GM18873 (cell line): ENCODE results near the gene RIMS4.

Experiments used
- ATAC-seq: cut with Tn5 transposase; IDR thresholded peaks from one replicate; pipeline ENCODE4 v1.9.1; 2021; ENCODE audit warnings: mild to moderate bottlenecking, moderate library complexity, moderate number of reproducible peaks; ENCODE audit not compliant: unreplicated experiment, low FRiP score

The RIMS4 gene

GRCh38 chr20:44723798-44724362 is 86.5 kb downstream of the RIMS4 start:
- ATAC-seq = no peak

- no peak for ATAC-seq
Observed at GRCh38 chr20:44723391-44723790, 87.0 kb downstream of the RIMS4 start.

DNA sequence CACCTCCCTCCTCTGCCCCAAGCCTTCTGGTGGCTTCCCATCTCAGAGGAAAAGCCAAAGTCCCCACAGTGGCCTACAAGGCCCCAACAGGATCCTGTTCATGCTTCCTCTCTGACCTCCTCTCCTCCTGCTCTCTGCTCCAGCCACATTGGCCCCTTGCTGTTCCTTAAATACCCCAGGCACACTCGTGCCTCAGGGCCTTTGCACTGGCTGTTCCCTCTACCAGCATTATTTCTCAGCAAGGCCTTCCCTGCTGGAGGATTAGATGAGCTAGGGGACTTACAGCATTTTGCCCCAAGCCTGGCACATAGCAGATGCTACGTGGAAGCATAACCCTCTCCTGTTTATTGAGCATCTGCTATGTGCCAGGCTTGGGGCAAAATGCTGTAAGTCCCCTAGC is 87.4 kb downstream of the RIMS4 start:
- no peak for ATAC-seq

- ATAC-seq = no peak
Observed at GRCh38 chr20:44721785-44722054, 88.6 kb downstream of the RIMS4 start.

DNA sequence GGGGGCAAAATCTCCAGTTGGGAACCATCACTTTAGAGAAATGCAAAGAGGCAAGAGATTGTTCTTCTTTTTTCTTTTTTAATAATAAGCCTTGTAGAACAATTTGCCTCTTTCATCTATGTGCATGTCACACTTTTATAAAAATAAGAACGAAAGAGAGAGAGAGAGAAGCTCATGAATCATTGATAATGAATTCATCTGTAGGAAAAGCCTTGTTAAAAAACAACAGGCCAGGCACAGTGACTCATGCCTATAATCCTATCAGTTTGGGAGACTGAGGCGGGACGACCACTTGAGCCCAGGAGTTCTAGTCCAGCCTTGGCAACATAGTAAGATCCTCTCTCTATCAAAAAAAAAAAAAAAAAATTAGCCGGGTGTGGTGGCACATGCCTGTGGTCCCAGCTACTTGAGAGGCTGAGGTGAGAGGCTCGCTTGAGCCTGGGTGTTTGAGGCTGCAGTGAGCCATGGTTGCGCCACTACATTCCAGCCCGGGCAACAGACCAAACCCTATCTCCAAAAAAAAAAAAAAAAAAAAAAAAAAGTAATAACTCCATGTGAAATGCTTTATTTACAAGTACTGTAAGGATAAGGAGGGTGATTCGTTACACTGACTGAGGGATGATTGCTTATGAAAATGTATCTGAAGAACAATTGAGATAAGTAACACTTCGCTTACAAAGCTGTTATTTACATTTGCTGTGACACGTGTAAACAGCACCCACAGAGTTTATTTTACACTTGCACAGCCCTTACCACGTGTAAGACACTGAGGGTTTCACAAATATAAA is 89.2 kb downstream of the RIMS4 start:
- ATAC-seq = no peak

DNA sequence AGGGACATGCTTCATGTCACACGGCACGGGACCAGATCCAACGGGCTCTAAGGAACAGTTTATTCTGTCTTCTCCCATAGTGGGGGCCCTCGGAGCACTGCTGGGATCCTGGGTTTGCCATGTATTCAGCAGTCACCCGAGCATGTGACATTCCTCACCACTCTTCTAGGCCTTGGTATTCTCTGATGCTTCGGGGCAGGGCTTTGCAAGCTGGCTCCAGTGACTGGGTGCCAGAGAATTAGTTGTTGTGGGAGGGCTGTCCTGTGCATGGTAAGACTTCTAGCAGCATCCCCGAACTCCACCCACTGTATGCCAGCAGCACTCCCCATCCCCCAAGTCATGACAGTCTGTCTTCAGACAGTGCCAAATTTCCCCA is 89.7 kb downstream of the RIMS4 start:
- ATAC-seq = no peak

DNA sequence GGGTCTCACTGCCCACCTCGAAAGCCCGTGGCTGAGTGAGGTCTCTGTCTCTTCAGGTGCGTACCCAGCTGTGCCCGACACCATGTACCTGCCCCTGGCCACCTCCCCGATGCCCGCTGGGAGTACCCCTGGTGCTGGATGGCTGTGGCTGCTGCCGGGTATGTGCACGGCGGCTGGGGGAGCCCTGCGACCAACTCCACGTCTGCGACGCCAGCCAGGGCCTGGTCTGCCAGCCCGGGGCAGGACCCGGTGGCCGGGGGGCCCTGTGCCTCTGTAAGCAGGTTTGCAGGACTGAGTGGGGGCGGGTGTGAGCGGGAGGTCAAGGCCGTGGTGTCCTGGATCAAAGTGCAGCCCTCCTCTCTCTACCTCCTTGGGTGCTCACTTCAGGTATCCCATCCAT is 90.5 kb downstream of the RIMS4 start:
- ATAC-seq = no peak

GRCh38 chr20:44717986-44718385 is 92.4 kb downstream of the RIMS4 start:
- ATAC-seq = no peak

- no peak for ATAC-seq
Observed at GRCh38 chr20:44716309-44717106, 93.8 kb downstream of the RIMS4 start.

DNA sequence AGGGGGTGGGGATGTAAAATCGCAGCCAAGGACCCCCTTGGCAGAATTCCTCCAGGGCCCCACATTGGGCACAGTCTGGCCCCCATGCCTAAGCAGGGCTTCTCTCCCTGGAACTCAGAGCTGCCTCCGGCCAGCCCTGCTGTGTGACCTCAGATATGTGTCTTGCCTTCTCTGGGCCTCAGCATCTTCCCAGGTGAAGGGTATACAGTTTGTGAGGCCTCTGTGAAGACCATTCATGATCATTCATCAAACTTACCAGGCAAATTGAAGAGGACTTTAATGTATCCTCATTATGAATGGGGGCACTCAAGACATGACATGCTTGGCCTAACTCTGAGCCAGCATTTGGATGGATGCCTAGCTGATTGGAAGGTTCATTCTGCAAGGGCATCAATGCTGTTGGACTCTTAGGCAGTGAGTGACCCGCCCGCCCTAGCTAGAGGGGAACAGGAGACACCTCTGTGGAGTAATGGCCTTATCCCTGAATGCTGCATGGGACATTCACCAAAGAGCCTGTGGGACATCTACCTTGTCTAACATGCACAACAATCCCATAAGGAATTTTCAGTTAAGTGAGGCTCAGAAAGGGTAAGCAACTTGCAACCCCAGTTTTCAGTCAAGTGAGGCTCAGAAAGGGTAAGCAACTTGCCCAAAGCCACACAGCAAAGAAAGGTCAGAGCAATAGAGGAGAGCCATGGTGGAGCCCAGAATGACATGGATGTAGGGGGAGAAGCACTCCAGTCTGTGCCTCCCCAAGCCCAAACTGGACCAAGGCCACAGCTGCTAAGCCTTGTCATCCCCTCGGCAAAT is 94.6 kb downstream of the RIMS4 start:
- ATAC-seq = no peak

DNA sequence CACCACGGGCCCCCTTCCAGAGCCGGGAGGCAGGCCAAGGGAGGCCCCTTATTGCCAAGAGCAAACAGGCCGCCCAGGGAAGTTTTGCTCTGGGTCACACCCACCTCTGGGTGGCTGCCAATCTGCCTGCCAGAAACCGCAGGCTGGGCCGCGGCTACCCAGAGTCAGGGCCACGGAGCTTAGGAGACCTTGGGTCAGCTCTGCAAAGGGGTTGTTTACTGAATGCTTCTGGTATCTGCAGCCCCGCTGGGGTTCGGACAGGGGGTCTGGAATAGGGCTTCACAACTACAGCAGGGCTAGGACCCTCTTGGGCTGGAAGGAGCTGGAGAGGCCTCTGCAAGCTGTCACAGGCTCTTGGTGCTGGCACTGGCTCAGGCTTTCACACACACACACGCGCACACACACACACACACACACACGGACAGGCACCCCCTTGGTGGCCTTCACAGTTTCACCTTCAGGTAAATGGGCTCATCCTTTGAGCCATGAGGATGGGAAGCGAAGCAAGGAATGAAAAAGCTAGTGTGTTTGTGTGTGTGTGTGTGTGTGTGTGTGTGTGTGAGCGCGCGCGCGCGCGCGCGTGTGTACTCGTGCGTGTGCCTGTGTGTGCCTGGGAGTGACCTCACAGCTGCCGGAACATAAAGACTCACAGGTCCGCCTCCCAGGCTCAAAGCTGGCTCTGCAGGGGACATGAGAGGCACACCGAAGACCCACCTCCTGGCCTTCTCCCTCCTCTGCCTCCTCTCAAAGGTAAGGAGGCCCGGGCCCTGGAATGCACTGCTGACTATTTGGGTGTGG is 95.4 kb downstream of the RIMS4 start, which contains the start of gene CCN5:
CCN5 (plus strand) TSS at position 669 of the 798 bp plus-strand sequence; CDS start at position 691, 22 bp downstream.
- ATAC-seq = no peak

DNA sequence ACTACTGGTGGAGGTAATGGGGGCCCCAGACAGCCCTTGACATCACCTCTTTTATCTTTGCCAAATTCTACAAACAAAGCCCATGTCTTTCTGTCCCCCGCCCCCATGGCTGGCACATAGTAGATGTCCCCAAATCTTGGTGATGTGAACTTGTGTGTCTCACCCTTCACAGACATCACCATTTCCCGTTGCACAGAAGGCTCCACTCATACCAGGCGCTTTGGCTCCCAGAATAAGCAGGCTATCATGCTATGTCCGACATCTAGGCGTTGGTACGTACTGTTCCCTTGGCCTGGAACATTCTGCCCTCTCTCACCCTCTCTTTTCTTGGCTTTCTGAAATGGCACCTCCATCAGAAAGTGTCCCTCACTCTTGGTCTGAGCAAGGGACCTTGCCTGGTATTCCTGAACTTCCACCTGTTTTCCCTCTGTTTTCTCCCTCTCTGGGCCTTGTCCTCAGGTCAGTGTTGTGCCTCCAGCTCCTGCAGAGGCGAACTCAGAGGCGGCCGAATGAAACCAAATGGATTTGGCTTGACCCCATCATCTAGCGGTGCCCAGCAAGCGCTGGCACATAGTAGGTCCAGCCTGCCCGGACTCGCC is 96.1 kb downstream of the RIMS4 start:
- no peak for ATAC-seq

GRCh38 chr20:44711237-44711636 is 99.1 kb downstream of the RIMS4 start:
- no peak for ATAC-seq

GRCh38 chr20:44709797-44710196 is 100.5 kb downstream of the RIMS4 start:
- no peak for ATAC-seq

DNA sequence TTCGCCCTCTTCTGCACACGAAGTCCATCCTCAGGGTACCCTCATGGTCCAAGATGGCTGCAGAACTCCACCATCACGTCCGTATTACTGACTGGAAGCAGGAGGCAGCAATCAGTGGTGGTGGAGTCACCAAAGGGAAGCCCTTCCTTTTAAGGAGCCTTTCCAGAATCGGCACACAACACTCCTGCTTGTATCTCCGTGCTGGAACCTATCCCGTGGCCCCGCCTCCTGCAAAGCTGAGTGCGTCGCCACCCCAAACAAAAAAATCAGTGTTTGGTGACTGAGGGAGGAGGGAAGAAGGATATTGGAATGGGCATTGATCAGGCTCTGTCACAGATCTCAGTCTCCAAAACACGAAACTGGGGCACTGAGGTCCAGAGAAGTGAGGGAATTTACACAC is 101.0 kb downstream of the RIMS4 start:
- no peak for ATAC-seq

DNA sequence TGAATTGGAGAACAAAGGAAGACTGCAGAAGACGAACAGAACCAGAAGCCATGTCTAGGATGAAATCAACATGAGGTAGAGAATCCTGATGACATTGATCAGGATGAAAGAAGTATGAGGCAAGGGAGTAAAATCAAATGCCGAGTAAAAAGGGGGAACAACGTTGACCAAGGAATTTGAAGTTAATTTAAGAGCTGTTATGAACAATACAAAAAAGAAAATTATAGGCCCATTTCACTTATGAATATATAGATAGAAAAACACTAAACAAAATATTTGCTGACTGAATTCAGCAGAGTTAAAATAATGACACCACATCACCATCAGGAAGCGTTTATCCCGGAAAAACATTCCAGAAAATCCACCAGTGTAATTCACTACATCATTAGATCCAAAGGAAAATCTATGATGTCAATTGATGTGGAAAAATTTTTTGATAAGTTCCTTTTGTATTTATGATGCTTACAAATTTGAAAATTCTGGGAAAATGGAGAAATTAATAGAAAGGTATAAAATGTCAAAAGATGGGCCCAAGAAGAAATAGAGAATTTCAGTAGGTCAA is 103.2 kb downstream of the RIMS4 start:
- ATAC-seq = no peak

GRCh38 chr20:44706301-44707017 is 103.9 kb downstream of the RIMS4 start:
- ATAC-seq = no peak

DNA sequence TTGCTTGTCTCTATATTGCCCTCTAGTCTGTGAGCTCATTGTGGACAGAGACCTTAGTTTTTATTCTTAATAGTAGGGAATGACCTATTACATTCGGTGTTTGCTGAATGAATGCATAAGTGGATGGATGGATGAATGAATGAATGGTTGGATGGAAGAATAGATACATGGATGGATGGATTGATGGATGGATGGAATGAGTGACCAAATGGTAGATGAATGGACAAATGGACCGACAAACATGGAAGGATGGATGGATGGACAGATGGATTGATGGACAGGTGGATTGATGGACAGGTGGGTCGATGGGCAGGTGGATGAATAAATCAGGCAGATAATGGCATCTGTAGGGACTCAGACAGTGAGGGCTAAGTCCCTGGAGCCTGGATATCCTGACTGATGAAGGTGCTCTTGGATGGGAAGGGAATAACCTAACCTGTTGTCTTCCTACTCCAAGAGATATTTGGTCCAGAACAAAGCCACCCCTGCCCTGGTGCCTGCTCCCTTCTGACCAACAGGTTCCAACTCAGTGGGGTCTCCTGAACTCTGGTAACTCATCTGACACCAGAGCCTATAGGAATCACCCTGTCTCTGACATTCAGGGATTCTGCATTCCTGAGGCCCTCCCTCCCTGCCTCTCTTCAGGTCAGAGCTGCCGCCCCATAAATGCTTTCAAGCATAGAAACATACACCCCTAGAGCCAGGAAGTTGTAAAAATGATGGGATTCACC is 104.8 kb downstream of the RIMS4 start:
- no peak for ATAC-seq
